ENCODE data around the gene CALM1. TPM values are rescaled to one million over a fixed set of nuclear protein-coding genes. Genes with fewer than 3 reads are reported as not detected.

The CALM1 gene
- total RNA-seq, 1 donor from 2014 or later: 590 TPM

GRCh38 chr14:90444077-90444696, 47.4 kb downstream of the CALM1 start:
- H3K27ac Mint-ChIP-seq (ENCODE audit: unreplicated experiment): no peak overlapping the region
- no peak for TF ChIP-seq CTCF (IDR thresholded peaks at IDR 0.05; ENCODE audit: partially characterized antibody, unreplicated experiment)
- H3K27me3 Mint-ChIP-seq (ENCODE audit: unreplicated experiment): peaks cover 2% of the 10 kb centered on the region
- H3K4me3 Mint-ChIP-seq (ENCODE audit: unreplicated experiment): no peak overlapping the region
- peaks cover 5% of the 10 kb centered on the region for H3K9me3 Mint-ChIP-seq (ENCODE audit: unreplicated experiment)
- no peaks in the 10 kb centered on the region for H3K36me3 Mint-ChIP-seq (ENCODE audit: unreplicated experiment)
- DNase-seq: no peak
- peaks cover 22% of the 10 kb centered on the region for H3K4me1 Mint-ChIP-seq (ENCODE audit: low read depth, unreplicated experiment)

GRCh38 chr14:90445011-90445410, 48.2 kb downstream of the CALM1 start:
- peaks cover 2% of the 10 kb centered on the region for H3K27me3 Mint-ChIP-seq (ENCODE audit: unreplicated experiment)
- no peak for DNase-seq
- no peak for TF ChIP-seq CTCF (IDR thresholded peaks at IDR 0.05; ENCODE audit: partially characterized antibody, unreplicated experiment)
- peaks cover 6% of the 10 kb centered on the region for H3K9me3 Mint-ChIP-seq (ENCODE audit: unreplicated experiment)
- H3K4me3 Mint-ChIP-seq (ENCODE audit: unreplicated experiment): no peak overlapping the region
- no peaks in the 10 kb centered on the region for H3K36me3 Mint-ChIP-seq (ENCODE audit: unreplicated experiment)
- H3K4me1 Mint-ChIP-seq (ENCODE audit: low read depth, unreplicated experiment): peaks cover 19% of the 10 kb centered on the region
- H3K27ac Mint-ChIP-seq (ENCODE audit: unreplicated experiment): no peak overlapping the region

- H3K36me3 Mint-ChIP-seq (ENCODE audit: unreplicated experiment): no peaks in the 10 kb centered on the region
- H3K4me3 Mint-ChIP-seq (ENCODE audit: unreplicated experiment): no peak overlapping the region
- H3K27ac Mint-ChIP-seq (ENCODE audit: unreplicated experiment): no peak overlapping the region
- H3K27me3 Mint-ChIP-seq (ENCODE audit: unreplicated experiment): peaks cover 2% of the 10 kb centered on the region
- H3K9me3 Mint-ChIP-seq (ENCODE audit: unreplicated experiment): peaks cover 5% of the 10 kb centered on the region
- peaks cover 13% of the 10 kb centered on the region for H3K4me1 Mint-ChIP-seq (ENCODE audit: low read depth, unreplicated experiment)
- no peak for DNase-seq
- no peak for TF ChIP-seq CTCF (IDR thresholded peaks at IDR 0.05; ENCODE audit: partially characterized antibody, unreplicated experiment)
Observed at GRCh38 chr14:90446405-90446804, 49.6 kb downstream of the CALM1 start.

- Mint-ChIP-seq H3K4me1 (ENCODE audit: low read depth, unreplicated experiment) (peaks cover 8% of the 10 kb centered on the region), H3K27me3 (ENCODE audit: unreplicated experiment) (peaks cover 8% of the 10 kb centered on the region), H3K4me3 (ENCODE audit: unreplicated experiment) (no peak overlapping the region), H3K36me3 (ENCODE audit: unreplicated experiment) (no peaks in the 10 kb centered on the region), H3K27ac (ENCODE audit: unreplicated experiment) (no peak overlapping the region), H3K9me3 (ENCODE audit: unreplicated experiment) (peaks cover 5% of the 10 kb centered on the region)
- TF ChIP-seq CTCF (IDR thresholded peaks at IDR 0.05; ENCODE audit: partially characterized antibody, unreplicated experiment): no peak
- DNase-seq: no peak
Observed at GRCh38 chr14:90447720-90448497, 51.1 kb downstream of the CALM1 start.

GRCh38 chr14:90449411-90449810, 52.6 kb downstream of the CALM1 start:
- TF ChIP-seq CTCF (IDR thresholded peaks at IDR 0.05; ENCODE audit: partially characterized antibody, unreplicated experiment): no peak
- peaks cover 8% of the 10 kb centered on the region for H3K27me3 Mint-ChIP-seq (ENCODE audit: unreplicated experiment)
- no peaks in the 10 kb centered on the region for H3K36me3 Mint-ChIP-seq (ENCODE audit: unreplicated experiment)
- no peak overlapping the region for H3K27ac Mint-ChIP-seq (ENCODE audit: unreplicated experiment)
- no peak for DNase-seq
- H3K4me3 Mint-ChIP-seq (ENCODE audit: unreplicated experiment): no peak overlapping the region
- peaks cover 2% of the 10 kb centered on the region for H3K4me1 Mint-ChIP-seq (ENCODE audit: low read depth, unreplicated experiment)
- H3K9me3 Mint-ChIP-seq (ENCODE audit: unreplicated experiment): peaks cover 6% of the 10 kb centered on the region

All from glutamatergic neuron (in vitro differentiated cells).